NCI-H1105 treated with DMSO at 0.1 percent for 48 hours (cell line): ENCODE data around the gene ACADSB.
A peak's percentile ranks its signal among the peaks of the same experiment; 100 is the strongest.

Experiments used
- DNase-seq: peaks from one replicate; lab custom pipeline; 2025; lab: John Stamatoyannopoulos, UW

ACADSB gene

GRCh38 chr10:123008355-123009104 lies at the start of gene ACADSB, which contains the start of gene IKZF5:
Gene ACADSB, plus strand, starts transcription at chr10:123009006. Its CDS starts 24 bp downstream, at chr10:123009030.
Gene IKZF5, minus strand, starts transcription at chr10:123008795. Its CDS starts 10,170 bp downstream, at chr10:122998625.
- peak; percentile 86 for DNase-seq

- DNase-seq = no peak
These were observed 46.4 kb upstream of the ACADSB start for GRCh38 chr10:122962405-122962804.

DNA sequence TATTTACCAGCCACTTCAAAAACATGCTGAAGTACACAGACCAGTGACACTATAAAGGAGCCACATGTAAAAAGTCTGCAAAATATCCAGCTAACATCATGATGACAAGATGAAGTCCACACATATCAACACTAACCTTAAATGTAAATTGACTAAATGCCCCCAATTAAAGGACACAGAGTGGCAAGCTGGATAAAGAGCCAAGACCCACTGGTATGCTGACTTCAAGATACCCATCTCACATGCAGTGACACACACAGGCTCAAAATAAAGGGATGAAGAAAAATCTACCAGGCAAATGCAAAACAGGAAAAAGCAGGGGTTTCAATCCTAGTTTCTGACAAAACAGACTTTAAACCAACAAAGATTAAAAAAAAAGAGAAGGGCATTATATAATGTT lies 41.9 kb upstream of the ACADSB start:
- no peak for DNase-seq

- DNase-seq = no peak
These were observed 40.1 kb upstream of the ACADSB start for GRCh38 chr10:122968698-122969097.

DNA sequence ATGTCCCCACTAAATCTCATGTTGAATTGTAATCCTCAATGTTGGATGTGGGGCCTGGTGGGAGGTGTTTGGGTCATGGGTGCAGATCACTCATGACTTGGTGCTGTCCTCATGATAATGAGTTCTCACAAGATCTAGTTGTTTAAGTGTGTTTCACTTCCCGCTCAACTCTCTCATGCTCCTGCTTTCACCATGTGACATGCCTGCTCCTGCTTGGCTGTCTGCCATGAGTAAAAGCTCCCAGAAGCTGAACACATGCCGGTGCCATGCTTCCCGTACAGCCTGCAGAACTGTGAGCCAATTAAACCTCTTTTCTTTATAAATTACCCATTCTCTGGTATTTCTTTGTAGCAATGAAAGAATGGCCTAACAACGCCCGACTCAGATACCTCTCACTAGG lies 34.8 kb upstream of the ACADSB start:
- DNase-seq = no peak

DNA sequence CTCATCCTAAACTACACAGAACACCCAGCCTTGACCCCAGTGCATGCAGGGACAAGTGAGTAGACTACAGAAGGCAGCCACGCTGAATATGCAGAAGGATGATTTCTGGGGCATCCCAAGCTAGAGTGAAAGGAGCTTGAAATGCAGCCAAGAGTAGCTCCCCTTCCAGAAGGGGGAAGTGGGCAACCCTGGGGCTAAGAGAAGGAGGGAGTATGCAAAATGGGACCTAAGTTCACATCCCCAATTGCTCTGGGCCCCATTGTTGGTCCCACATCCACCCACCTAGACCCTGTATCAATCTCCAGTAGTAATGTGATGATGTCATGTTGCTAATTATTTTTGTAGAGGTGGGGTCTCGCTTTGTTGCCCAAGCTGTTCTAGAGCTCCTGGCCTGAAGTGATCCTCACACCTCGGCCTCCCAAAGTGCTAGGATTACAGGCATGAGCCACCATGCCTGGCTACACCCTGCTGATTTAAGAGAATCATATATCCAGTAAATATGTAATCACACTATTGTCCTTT lies 34.2 kb upstream of the ACADSB start:
- no peak for DNase-seq

DNA sequence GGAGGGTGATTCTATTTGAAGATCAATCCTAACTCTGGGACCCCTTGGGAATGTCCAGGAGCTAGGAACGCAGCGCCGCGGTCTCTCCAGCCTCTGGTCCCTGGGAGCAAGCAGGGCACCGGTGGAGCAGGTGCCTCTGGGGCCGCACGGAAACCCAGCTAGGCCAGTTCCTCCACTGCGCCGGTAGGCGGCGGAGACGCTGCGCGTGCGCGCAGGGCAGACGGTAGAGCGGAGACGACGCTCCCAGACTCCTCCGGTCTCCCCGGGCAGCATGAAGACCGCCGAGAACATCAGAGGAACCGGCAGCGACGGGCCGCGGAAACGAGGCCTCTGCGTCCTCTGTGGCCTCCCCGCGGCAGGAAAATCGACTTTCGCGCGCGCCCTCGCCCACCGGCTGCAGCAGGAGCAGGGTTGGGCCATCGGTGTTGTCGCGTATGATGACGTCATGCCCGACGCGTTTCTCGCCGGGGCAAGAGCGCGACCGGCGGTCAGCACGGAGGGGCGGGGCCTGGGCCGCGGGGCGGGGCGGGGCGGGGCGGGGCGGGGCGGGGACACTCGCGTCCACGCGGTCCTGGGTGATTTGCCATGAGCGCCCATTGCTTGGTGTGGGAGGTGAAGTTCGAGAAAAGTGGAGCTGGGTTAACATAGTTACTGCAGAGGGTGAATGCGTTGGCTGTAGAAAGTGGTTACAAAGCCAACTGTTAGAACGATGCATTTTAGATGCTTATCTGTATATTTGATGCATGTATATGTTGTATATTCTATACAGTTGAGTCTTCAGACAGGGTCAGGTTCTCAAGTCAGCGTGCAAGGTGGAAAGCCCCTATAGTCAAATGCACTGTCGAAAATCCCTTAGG lies 28.4 kb upstream of the ACADSB start, which contains the start of gene PSTK:
Gene PSTK (plus strand): TSS at position 193 of the 857 bp plus-strand sequence. CDS start 79 bp downstream, at position 272.
- DNase-seq = peak; percentile 74

GRCh38 chr10:122981066-122981464 lies 27.7 kb upstream of the ACADSB start:
- DNase-seq = no peak

GRCh38 chr10:122983898-122984297 lies 24.9 kb upstream of the ACADSB start:
- DNase-seq = no peak

DNA sequence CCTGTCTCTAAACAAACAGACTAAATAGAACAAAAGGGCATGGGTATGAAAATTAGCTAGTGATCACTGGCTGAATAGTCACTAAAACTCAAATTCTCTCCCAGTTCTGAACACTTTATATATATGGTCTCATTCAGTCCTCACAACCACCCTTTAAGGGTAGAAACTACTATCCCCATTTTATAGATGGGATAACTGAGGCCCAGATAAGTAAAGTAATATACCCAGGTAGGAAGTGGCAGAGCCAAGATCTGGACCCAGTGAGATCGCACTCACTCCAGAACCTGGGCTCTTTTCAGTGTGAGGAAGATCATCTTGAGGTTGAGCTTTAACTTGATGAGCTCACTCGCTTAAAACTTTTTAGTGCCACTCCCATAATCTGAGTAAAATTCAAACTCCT lies 24.1 kb upstream of the ACADSB start:
- no peak for DNase-seq

DNA sequence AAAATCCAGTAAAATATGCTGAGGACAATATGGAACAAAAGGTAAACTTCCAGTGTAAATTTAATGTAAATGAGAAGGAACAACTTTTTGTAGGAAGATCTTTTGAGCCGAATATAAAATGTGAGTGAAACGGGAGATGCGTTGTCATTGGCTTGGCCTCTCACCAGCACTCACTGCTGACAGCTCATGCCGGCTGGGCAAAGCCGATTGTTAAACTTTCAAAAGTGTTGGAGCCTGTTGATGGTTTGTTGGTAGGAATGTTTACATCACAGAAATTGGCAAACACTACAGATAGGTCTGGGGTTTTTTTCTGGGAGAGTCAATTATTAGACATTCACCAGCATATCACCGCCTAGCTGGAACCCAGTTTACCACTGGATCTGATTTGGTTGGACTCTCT lies 22.5 kb upstream of the ACADSB start:
- no peak for DNase-seq

- DNase-seq = no peak
These were observed 20.3 kb upstream of the ACADSB start for GRCh38 chr10:122988501-122988900.

- DNase-seq = no peak
These were observed 18.5 kb upstream of the ACADSB start for GRCh38 chr10:122990278-122990677.

GRCh38 chr10:122992031-122992585 lies 16.7 kb upstream of the ACADSB start:
- DNase-seq = no peak

DNA sequence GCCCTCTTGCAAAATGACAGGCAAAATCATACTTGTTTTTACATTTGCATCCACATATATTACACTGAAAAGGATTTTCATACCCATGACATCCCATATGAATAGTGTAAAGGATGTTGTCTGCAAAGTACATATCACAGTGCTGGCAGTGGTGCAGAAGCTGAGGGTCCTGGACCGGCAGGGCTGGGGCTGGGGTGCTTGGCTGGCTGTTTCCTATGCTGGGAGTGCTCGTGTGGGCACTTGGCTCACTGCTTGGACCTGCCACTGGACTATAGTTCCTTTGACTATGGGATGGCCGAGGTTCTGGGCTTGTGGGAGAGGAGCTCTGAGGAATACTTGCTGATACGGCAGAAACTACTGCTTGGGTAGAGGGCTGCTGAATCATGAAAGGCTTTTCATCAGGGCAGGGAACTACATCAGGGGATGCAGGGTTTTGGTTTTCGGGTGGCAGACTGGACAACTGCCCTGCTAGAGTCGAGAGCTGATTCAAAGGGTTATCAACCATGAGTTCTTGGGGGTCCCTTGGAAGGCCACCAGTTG lies 14.9 kb upstream of the ACADSB start:
- DNase-seq = no peak

GRCh38 chr10:122995936-122996335 lies 12.9 kb upstream of the ACADSB start:
- DNase-seq = no peak

DNA sequence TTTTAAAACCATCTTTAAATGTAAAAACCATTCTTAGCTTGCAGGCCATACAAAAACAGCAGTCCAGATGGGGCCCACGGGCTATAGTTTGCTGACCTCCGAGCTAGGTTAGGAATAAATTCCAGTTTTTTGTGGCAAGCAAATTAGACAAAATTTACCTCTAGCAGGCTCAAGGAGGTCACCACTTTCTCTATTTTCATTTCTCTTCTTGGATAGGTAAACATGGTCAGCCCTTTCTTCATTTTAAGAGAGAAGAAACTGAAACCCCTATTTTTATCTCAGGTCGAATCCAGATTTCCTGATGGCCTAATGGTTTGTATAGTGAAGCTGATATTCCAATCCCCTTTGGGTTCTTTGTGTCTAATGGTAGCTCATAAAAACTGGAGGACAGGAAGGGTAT lies 10.9 kb upstream of the ACADSB start:
- DNase-seq = no peak

- DNase-seq = no peak
These were observed 10.4 kb upstream of the ACADSB start for GRCh38 chr10:122998360-122998917.

GRCh38 chr10:122998934-122999333 lies 9.9 kb upstream of the ACADSB start:
- no peak for DNase-seq

GRCh38 chr10:122999347-122999746 lies 9.5 kb upstream of the ACADSB start:
- peak; percentile 25 for DNase-seq

GRCh38 chr10:123000155-123000554 lies 8.7 kb upstream of the ACADSB start:
- no peak for DNase-seq

DNA sequence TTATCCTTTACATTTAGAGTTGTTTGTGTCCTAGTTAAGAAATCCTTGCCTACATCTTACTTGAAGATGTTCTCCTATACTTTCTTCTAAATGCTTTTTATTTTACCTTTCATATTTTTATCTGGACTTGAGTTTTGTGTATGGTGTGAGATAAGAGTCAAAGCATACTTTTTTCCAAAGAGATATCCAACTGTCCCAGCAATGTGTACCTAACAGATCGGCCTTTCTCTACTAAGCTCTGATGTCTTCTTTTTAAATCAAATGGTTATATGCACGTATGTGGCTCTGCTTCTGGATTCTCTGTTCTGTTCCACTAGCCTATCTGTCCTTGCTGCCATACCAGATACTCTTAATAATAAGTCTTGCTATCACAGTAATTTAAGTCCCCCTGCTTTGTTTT lies 7.4 kb upstream of the ACADSB start:
- DNase-seq = no peak
